Common myeloid progenitor, CD34-positive (primary cell): ENCODE results near the gene TEC.

Source experiments
- CTCF ChIA-PET: fragments of 350-600 bp; sonication (Branson Sonifier 250); formaldehyde crosslinking; loops from one replicate; lab custom pipeline; 2021; ENCODE audit warnings: antibody characterized with exemption; lab: Charles Lee
- POLR2A ChIA-PET: fragments of 350-600 bp; sonication (Branson Sonifier 250); formaldehyde crosslinking; loops from one replicate; lab custom pipeline; 2021; ENCODE audit warnings: antibody characterized with exemption; lab: Charles Lee
- DNase-seq, 3 donors: peaks; one replicate each; pipeline versions ENCODE4 v3.0.0 to v3.0.0-alpha.2; 2013
- H3K27ac ChIP-seq, 2 experiments: 1 replicate in 1 of 2; 2 replicates in 1 of 2; pipeline ENCODE4 v1.7.0; 2013; ENCODE audit warnings: inconsistent platforms in 2 of 2, low read length in 2 of 2, mild to moderate bottlenecking in 2 of 2, low read depth in 1 of 2, moderate library complexity in 1 of 2; ENCODE audit not compliant: severe bottlenecking in 2 of 2, insufficient read depth in 1 of 2, poor library complexity in 1 of 2
- H3K27me3 ChIP-seq, 5 experiments: replicated peaks in 2 of 5; 1 replicate in 3 of 5; 2 replicates in 2 of 5; pipeline versions ENCODE4 v1.6.1 to v1.7.0; 2013; ENCODE audit warnings: low read length in 4 of 5, mild to moderate bottlenecking in 2 of 5, moderate library complexity in 2 of 5, inconsistent platforms in 1 of 5; ENCODE audit not compliant: insufficient read depth in 5 of 5, control insufficient read depth in 4 of 5
- H3K36me3 ChIP-seq, 4 experiments: 1 replicate in 2 of 4; 2 replicates in 2 of 4; pipeline versions ENCODE4 v1.6.1 to v1.7.0; 2013; ENCODE audit warnings: low read length in 3 of 4, control low read depth in 1 of 4, mild to moderate bottlenecking in 1 of 4; ENCODE audit not compliant: control insufficient read depth in 4 of 4, insufficient read depth in 4 of 4
- H3K4me1 ChIP-seq, 4 experiments: 1 replicate in 3 of 4; 2 replicates in 1 of 4; pipeline versions ENCODE4 v1.6.1 to v1.7.1; 2013; ENCODE audit warnings: low read length in 3 of 4, mild to moderate bottlenecking in 3 of 4, control low read depth in 1 of 4, inconsistent platforms in 1 of 4, moderate library complexity in 1 of 4; ENCODE audit not compliant: control insufficient read depth in 4 of 4, insufficient read depth in 4 of 4; ENCODE audit errors: control extremely low read depth in 1 of 4
- H3K4me3 ChIP-seq, 7 experiments: 1 replicate in 4 of 7; 2 replicates in 3 of 7; pipeline versions ENCODE4 v1.5.1 to v1.7.0; 2013; ENCODE audit warnings: mild to moderate bottlenecking in 7 of 7, low read length in 6 of 7, moderate library complexity in 6 of 7, inconsistent platforms in 2 of 7, low read depth in 2 of 7, control low read depth in 1 of 7; ENCODE audit not compliant: insufficient read depth in 4 of 7, control insufficient read depth in 1 of 7; ENCODE audit errors: extremely low read depth in 1 of 7
- H3K9me3 ChIP-seq, 5 experiments: 1 replicate in 4 of 5; 2 replicates in 1 of 5; pipeline versions ENCODE4 v1.6.1 to v1.7.1; 2013; ENCODE audit warnings: low read length in 4 of 5, mild to moderate bottlenecking in 2 of 5, inconsistent platforms in 1 of 5, low read depth in 1 of 5, moderate library complexity in 1 of 5; ENCODE audit not compliant: control insufficient read depth in 4 of 5, insufficient read depth in 2 of 5; ENCODE audit errors: control extremely low read depth in 1 of 5
- WGBS: methylation state at CpG from one replicate; pipeline ENCODE4 v1.1.5; 2013; ENCODE audit not compliant: insufficient coverage; 5-methylcytosine and 5-hydroxymethylcytosine counted together

Gene TEC

GRCh38 chr4:48105230-48105629, 164.4 kb downstream of the TEC start:
- Histone ChIP-seq H3K9me3 (no peaks in the 10 kb centered on the region), H3K36me3 (peaks cover 0 to 9% (median 1%) of the 10 kb centered on the region in 4 experiments), H3K27ac (no peak overlapping the region), H3K4me3 (no peak overlapping the region), H3K27me3 (no peaks in the 10 kb centered on the region), H3K4me1 (no peaks in the 10 kb centered on the region)
- WGBS: 100% methylated on average over 1 of the region's 1 CpG
- ChIA-PET POLR2A (interaction anchor here (0.9 kb wide), 1 partner anchor 9 kb away, joined by 4 read pairs; no protein-coding TSS in a partner anchor), CTCF (no interaction called here)
- no peak for DNase-seq

GRCh38 chr4:48103483-48104139, 166.0 kb downstream of the TEC start:
- Histone ChIP-seq H3K4me3 (no peak overlapping the region), H3K9me3 (no peaks in the 10 kb centered on the region), H3K4me1 (no peaks in the 10 kb centered on the region), H3K36me3 (peaks cover 0 to 9% (median 2%) of the 10 kb centered on the region in 4 experiments), H3K27me3 (no peaks in the 10 kb centered on the region), H3K27ac (no peak overlapping the region)
- ChIA-PET CTCF (interaction anchor here (0.6 kb wide), 1 partner anchor 146 kb away, joined by 3 read pairs; no protein-coding TSS in a partner anchor), POLR2A (no interaction called here)
- WGBS: 72% methylated on average over 2 of the region's 3 CpGs
- DNase-seq: no peak

GRCh38 chr4:48102303-48102702, 167.3 kb downstream of the TEC start:
- Histone ChIP-seq H3K27me3 (no peaks in the 10 kb centered on the region), H3K27ac (no peak overlapping the region), H3K4me1 (no peaks in the 10 kb centered on the region), H3K9me3 (no peaks in the 10 kb centered on the region), H3K4me3 (no peak overlapping the region), H3K36me3 (peaks cover 0 to 9% (median 4%) of the 10 kb centered on the region in 4 experiments)
- ChIA-PET CTCF (no interaction called here), POLR2A (no interaction called here)
- WGBS: no CpG with 5 or more reads among the region's 3 CpGs
- DNase-seq: no peak

GRCh38 chr4:48100256-48100655, 169.4 kb downstream of the TEC start:
- H3K27ac ChIP-seq: no peak overlapping the region
- no peaks in the 10 kb centered on the region for H3K4me1 ChIP-seq
- CTCF ChIA-PET: no interaction called here
- no peaks in the 10 kb centered on the region for H3K27me3 ChIP-seq
- no CpG with 5 or more reads among the region's 1 CpG for WGBS
- H3K4me3 ChIP-seq: no peak overlapping the region
- H3K9me3 ChIP-seq: no peaks in the 10 kb centered on the region
- peaks cover 0 to 9% (median 4%) of the 10 kb centered on the region in 4 experiments for H3K36me3 ChIP-seq
- POLR2A ChIA-PET: no interaction called here
- no peak for DNase-seq

- H3K4me1 ChIP-seq: no peaks in the 10 kb centered on the region
- H3K9me3 ChIP-seq: no peaks in the 10 kb centered on the region
- no peak overlapping the region for H3K27ac ChIP-seq
- ChIA-PET POLR2A (no interaction called here), CTCF (interaction anchor here (1.6 to 1.8 kb wide), 2 partner anchors 19 to 390 kb away, joined by 4 to 5 read pairs; no protein-coding TSS in a partner anchor)
- H3K27me3 ChIP-seq: no peaks in the 10 kb centered on the region
- no peak for DNase-seq
- H3K36me3 ChIP-seq: peaks cover 0 to 19% (median 6%) of the 10 kb centered on the region in 4 experiments
- H3K4me3 ChIP-seq: no peak overlapping the region
- 100% methylated on average over 2 of the region's 2 CpGs for WGBS
Observed at GRCh38 chr4:48095441-48095840, 174.2 kb downstream of the TEC start.

- H3K4me3 ChIP-seq: no peak overlapping the region
- peak; percentile 15 to 77 (median 61) for DNase-seq
- H3K9me3 ChIP-seq: no peaks in the 10 kb centered on the region
- POLR2A ChIA-PET: no interaction called here
- 83% methylated on average over 1 of the region's 3 CpGs for WGBS
- H3K27me3 ChIP-seq: no peaks in the 10 kb centered on the region
- no peak overlapping the region for H3K27ac ChIP-seq
- CTCF ChIA-PET: interaction anchor here (0.9 to 1.8 kb wide), 2 partner anchors 10 to 21 kb away, joined by 3 to 4 read pairs; no protein-coding TSS in a partner anchor
- H3K36me3 ChIP-seq: peaks cover 0 to 19% (median 6%) of the 10 kb centered on the region in 4 experiments
- H3K4me1 ChIP-seq: no peaks in the 10 kb centered on the region
Observed at GRCh38 chr4:48093991-48094416, 175.6 kb downstream of the TEC start.

- H3K9me3 ChIP-seq: no peaks in the 10 kb centered on the region
- WGBS: 96% methylated on average over 4 of the region's 5 CpGs
- no peak overlapping the region for H3K27ac ChIP-seq
- ChIA-PET POLR2A (no interaction called here), CTCF (interaction anchor here (0.7 to 1.7 kb wide), 3 partner anchors 20 to 96 kb away, joined by 3 to 5 read pairs (median 3); no protein-coding TSS in a partner anchor)
- H3K27me3 ChIP-seq: no peaks in the 10 kb centered on the region
- H3K4me1 ChIP-seq: no peaks in the 10 kb centered on the region
- peaks cover 6 to 26% (median 9%) of the 10 kb centered on the region in 4 experiments for H3K36me3 ChIP-seq
- no peak for DNase-seq
- no peak overlapping the region for H3K4me3 ChIP-seq
Observed at GRCh38 chr4:48090621-48091020, 179.0 kb downstream of the TEC start.
